ENCODE measurements around the gene LY6G6F.

DNA sequence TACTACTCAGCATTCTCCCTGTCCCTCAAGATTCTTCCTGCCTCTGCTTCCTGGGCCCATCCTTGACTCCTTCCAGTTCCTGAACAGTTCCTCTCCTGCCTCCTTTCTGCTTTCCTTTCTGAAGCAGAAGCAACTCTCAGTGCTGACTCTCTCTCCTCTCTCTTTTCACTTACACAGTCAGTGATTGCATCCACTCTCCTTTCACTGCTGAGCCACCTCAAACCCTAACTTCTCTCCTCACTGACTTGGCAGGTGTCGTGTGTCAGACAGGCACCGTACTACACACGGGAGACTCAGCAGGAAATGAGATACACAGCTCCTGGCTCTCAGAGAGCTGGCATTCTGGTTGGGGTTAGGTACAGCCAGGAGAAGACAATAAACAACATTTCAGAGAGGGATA is 9.1 kb upstream of the LY6G6F start:
- TF ChIP-seq CTCF (IDR thresholded peaks at IDR 0.05): no peak
- TF ChIP-seq POLR2AphosphoS5 (IDR thresholded peaks at IDR 0.05): no peak
- no peak for TF ChIP-seq POLR2A (IDR thresholded peaks at IDR 0.05)

Measured in transverse colon (tissue), 4 donors.